Progenitor cell of endocrine pancreas (in vitro differentiated cells): ENCODE results near the gene MAP3K21. TPM values are rescaled to one million over a fixed set of nuclear protein-coding genes. Genes with fewer than 3 reads are reported as not detected.

Experiments
- DNase-seq: peaks from one replicate; pipeline ENCODE4 v3.0.0; 2021; ENCODE audit warnings: low spot score; ENCODE audit not compliant: unreplicated experiment
- H3K27ac Mint-ChIP-seq: 2 replicates; pipeline ENCODE4 v1.8.0; 2021; ENCODE audit warnings: mild to moderate bottlenecking, moderate library complexity, mixed read lengths
- H3K27me3 Mint-ChIP-seq: 2 replicates; pipeline ENCODE4 v1.8.0; 2021; ENCODE audit warnings: mixed read lengths
- H3K36me3 Mint-ChIP-seq: 2 replicates; pipeline ENCODE4 v1.8.0; 2022; ENCODE audit warnings: mixed read lengths; ENCODE audit not compliant: insufficient read depth
- H3K4me1 Mint-ChIP-seq: 2 replicates; pipeline ENCODE4 v1.8.0; 2021; ENCODE audit warnings: low read depth, mixed read lengths
- H3K4me3 Mint-ChIP-seq: 2 replicates; pipeline ENCODE4 v1.8.0; 2021; ENCODE audit warnings: low read depth, mild to moderate bottlenecking, moderate library complexity, mixed read lengths
- H3K9me3 Mint-ChIP-seq: 2 replicates; pipeline ENCODE4 v1.8.0; 2021; ENCODE audit warnings: low read depth, mixed read lengths
- total RNA-seq: library from RNA; stranded (reverse); gene quantifications from 2 replicates; pipeline ENCODE4 v1.2.1, GENCODE V29; 2021
- TF ChIP-seq, protein P1 (sequence below): fragments of 200-600 bp; sonication (generic); IDR thresholded peaks from one replicate; pipeline ENCODE4 v1.5.0; 2021; ENCODE audit warnings: antibody characterized with exemption, mild to moderate bottlenecking; ENCODE audit not compliant: unreplicated experiment

MAP3K21 gene
- total RNA-seq, 1 donor from 2014 or later: 13.1 TPM

DNA sequence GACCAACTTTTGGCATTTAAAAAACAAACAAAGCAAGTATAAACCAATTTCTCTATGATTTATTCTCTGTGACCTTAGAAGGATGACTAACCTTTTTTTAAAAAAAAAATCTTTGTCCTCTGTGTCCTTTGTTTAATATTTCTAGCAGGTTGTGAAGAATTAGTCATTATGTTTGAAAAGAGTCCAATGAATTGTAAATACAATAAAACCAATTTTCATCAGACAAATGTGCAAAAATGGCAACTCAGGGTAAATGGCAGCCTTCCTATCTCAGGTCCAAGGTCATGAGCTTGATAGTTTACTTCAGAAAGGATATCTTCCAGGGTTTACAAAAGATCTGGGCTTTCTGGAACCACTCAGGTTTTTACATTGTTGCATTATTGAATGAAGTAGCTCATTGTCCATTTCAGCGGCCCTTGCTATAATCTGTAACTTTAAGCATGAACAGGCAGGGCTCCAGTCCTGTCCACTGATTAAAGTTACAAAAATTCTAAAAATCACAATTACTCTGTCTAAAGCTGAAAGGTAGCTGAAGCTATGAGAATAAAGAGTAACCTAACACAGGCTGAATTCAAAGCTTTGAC lies 11.7 kb upstream of the MAP3K21 start:
- DNase-seq: no peak
- Mint-ChIP-seq H3K4me1 (peaks cover 32% of the 10 kb centered on the region), H3K9me3 (no peaks in the 10 kb centered on the region), H3K27me3 (peaks cover 6% of the 10 kb centered on the region), H3K27ac (no peak overlapping the region), H3K4me3 (no peak overlapping the region), H3K36me3 (no peaks in the 10 kb centered on the region)
- TF ChIP-seq, protein P1, sequence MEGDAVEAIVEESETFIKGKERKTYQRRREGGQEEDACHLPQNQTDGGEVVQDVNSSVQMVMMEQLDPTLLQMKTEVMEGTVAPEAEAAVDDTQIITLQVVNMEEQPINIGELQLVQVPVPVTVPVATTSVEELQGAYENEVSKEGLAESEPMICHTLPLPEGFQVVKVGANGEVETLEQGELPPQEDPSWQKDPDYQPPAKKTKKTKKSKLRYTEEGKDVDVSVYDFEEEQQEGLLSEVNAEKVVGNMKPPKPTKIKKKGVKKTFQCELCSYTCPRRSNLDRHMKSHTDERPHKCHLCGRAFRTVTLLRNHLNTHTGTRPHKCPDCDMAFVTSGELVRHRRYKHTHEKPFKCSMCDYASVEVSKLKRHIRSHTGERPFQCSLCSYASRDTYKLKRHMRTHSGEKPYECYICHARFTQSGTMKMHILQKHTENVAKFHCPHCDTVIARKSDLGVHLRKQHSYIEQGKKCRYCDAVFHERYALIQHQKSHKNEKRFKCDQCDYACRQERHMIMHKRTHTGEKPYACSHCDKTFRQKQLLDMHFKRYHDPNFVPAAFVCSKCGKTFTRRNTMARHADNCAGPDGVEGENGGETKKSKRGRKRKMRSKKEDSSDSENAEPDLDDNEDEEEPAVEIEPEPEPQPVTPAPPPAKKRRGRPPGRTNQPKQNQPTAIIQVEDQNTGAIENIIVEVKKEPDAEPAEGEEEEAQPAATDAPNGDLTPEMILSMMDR: no peak

DNA sequence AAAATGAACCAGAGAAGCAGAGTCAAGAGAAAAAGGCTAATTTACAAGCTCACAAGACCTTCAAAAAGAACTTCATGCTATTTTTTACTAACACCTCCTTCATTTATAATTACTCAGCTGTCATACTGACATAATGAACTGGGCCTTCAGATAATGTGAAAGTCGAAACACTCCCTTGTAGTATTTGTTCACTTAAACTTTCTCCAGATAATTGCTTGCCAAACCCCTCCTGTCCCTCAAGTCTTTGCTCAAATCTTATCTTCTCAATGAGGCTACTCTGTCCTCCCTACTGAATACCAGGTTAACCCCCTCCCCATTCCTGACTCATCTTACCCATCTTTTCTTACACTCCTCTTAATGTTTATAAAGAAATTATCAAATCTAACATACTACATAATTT lies 11.1 kb upstream of the MAP3K21 start:
- TF ChIP-seq, protein P1: no peak
- H3K4me3 Mint-ChIP-seq: no peak overlapping the region
- H3K36me3 Mint-ChIP-seq: no peaks in the 10 kb centered on the region
- no peaks in the 10 kb centered on the region for H3K9me3 Mint-ChIP-seq
- peaks cover 6% of the 10 kb centered on the region for H3K27me3 Mint-ChIP-seq
- H3K4me1 Mint-ChIP-seq: peaks cover 32% of the 10 kb centered on the region
- peak overlapping the region; percentile 40 for H3K27ac Mint-ChIP-seq
- no peak for DNase-seq

DNA sequence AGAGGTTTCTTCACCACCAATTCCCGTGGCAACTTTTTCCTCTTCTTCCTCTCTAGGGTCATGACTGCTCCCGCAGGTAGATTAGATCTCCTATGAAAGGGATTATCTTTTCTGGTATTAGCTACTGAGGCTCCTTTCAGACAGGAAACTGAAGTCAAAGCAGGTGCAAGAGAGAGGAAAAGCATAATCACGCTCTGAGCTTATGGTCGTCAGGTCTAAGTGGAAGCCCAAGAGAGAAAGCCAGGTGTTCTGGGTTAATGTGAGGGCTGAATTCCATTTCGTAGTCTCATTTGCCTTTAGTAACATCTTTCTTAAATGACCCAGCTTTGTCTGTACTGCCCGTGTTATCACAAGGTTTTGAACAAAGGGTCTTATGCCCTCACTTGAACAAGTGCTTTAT lies 8.3 kb upstream of the MAP3K21 start:
- no peak for DNase-seq
- H3K4me1 Mint-ChIP-seq: peaks cover 24% of the 10 kb centered on the region
- peaks cover 16% of the 10 kb centered on the region for H3K27me3 Mint-ChIP-seq
- H3K36me3 Mint-ChIP-seq: no peaks in the 10 kb centered on the region
- H3K9me3 Mint-ChIP-seq: no peaks in the 10 kb centered on the region
- H3K4me3 Mint-ChIP-seq: no peak overlapping the region
- TF ChIP-seq, protein P1: no peak
- no peak overlapping the region for H3K27ac Mint-ChIP-seq

DNA sequence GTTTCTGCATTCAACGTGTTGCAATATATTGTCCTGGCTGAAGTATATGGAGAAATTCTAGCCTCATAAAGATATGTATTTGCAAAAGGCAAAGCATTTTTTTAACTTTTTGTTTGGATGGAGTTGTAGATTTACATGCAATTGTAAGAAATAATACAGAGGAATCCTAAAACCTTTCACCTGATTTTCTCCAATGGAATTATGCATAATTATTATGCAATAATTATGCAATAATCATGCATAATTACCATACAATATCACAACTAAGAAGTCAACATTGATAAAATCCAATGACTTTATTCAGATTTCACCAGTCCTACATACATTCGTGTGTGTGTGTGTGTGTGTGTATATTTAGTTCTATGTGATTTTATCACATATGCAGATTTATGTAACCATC lies 7.5 kb upstream of the MAP3K21 start:
- Mint-ChIP-seq H3K4me3 (no peak overlapping the region), H3K27me3 (peaks cover 17% of the 10 kb centered on the region), H3K9me3 (no peaks in the 10 kb centered on the region), H3K27ac (no peak overlapping the region), H3K36me3 (no peaks in the 10 kb centered on the region), H3K4me1 (peaks cover 18% of the 10 kb centered on the region)
- no peak for DNase-seq
- TF ChIP-seq, protein P1: no peak

DNA sequence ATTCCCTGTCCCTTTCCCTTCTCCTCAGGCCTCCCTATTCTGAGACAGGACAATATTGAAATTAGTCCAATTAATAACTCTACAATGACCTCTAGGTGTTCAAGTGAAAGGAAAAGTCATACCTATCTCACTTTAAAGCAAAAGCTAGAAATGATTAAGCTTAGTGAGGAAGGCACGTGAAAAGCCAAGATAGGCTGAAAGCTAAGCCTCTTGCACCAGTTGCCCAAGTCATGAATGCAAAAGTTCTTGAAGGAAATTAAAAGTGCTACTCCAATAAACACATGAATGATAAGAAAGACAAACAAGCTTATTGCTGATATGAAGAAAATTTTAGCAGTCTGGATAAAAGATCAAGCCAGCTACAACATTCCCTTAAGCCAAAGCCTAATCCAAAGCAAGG lies 3.8 kb upstream of the MAP3K21 start:
- no peak for DNase-seq
- H3K9me3 Mint-ChIP-seq: no peaks in the 10 kb centered on the region
- no peak overlapping the region for H3K27ac Mint-ChIP-seq
- H3K4me3 Mint-ChIP-seq: no peak overlapping the region
- TF ChIP-seq, protein P1: no peak
- H3K36me3 Mint-ChIP-seq: no peaks in the 10 kb centered on the region
- peaks cover 3% of the 10 kb centered on the region for H3K4me1 Mint-ChIP-seq
- peaks cover 27% of the 10 kb centered on the region for H3K27me3 Mint-ChIP-seq
